Measurements from ENCODE around the gene TMEM127.

Gene TMEM127

GRCh38 chr2:96240341-96241038 is 25.3 kb downstream of the TMEM127 start:
- DNase-seq (ENCODE audit: extremely low spot score) = no peak
- CTCF ChIA-PET = interaction anchor here (1.4 to 4.2 kb wide), 8 partner anchors 10 to 218 kb away, joined by 3 to 13 read pairs (median 8); partner anchors contain the start of gene STARD7
- POLR2A ChIA-PET = no interaction called here
- TF ChIP-seq, protein P1, sequence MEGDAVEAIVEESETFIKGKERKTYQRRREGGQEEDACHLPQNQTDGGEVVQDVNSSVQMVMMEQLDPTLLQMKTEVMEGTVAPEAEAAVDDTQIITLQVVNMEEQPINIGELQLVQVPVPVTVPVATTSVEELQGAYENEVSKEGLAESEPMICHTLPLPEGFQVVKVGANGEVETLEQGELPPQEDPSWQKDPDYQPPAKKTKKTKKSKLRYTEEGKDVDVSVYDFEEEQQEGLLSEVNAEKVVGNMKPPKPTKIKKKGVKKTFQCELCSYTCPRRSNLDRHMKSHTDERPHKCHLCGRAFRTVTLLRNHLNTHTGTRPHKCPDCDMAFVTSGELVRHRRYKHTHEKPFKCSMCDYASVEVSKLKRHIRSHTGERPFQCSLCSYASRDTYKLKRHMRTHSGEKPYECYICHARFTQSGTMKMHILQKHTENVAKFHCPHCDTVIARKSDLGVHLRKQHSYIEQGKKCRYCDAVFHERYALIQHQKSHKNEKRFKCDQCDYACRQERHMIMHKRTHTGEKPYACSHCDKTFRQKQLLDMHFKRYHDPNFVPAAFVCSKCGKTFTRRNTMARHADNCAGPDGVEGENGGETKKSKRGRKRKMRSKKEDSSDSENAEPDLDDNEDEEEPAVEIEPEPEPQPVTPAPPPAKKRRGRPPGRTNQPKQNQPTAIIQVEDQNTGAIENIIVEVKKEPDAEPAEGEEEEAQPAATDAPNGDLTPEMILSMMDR (IDR thresholded peaks at IDR 0.05; ENCODE audit: control extremely low read depth, extremely low read depth, low read depth, missing control alignments) = no peak

DNA sequence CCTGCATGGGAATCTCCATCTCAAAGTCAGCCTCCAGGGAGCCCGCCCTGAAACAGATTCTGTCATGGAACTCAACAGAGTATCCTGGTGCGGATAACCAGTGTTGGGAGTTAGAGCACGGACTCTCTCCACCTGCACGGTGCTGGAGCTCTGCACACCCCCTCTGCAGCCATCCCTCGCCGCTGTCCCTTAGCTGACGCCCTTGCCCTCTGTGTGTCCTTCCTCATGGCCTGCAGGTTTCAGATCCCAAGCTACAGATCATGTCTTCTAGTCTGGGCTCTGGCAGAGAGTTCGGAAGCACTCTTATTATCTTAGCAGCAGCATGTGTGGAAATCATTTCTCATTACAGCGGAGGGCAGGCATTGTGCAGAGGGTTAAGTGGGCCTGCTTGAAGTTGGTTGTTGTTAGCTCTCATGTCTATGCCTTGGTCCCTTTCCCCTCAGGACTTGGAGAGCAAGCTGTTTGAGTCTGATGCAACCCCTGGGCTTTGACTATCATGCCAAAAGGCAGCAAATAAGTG is 26.0 kb downstream of the TMEM127 start:
- TF ChIP-seq, protein P1 (IDR thresholded peaks at IDR 0.05; ENCODE audit: control extremely low read depth, extremely low read depth, low read depth, missing control alignments) = no peak
- DNase-seq (ENCODE audit: extremely low spot score) = no peak
- ChIA-PET POLR2A (no interaction called here), CTCF (interaction anchor here (0.7 to 4.2 kb wide), 9 partner anchors 9 to 217 kb away, joined by 3 to 13 read pairs (median 7); partner anchors contain the start of gene STARD7)

DNA sequence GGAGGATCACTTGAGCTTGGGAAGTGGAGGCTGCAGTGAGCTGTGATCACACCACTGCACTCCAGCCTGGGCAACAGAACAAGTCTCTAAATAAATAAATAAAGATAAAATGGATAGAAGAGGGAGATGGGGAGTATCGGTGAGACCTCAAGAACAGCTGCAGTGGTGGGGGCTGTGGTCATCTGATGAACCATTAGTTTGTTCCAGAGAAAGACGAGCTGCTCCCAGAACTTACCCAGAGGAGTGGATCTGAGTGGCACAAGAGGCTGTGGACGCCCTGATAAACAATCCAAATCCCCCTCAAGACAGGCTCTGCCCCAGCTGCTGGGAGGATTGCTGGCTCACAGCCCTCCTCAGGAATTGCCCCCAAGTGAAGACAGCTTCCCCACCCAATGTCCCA is 26.7 kb downstream of the TMEM127 start:
- ChIA-PET POLR2A (interaction anchor here (0.7 kb wide), 1 partner anchor 31 kb away, joined by 4 read pairs; the partner anchor contains the start of gene STARD7), CTCF (interaction anchor here (0.7 to 4.2 kb wide), 6 partner anchors 8 to 96 kb away, joined by 3 to 13 read pairs (median 7); partner anchors contain the start of gene STARD7)
- DNase-seq (ENCODE audit: extremely low spot score) = no peak
- TF ChIP-seq, protein P1 (IDR thresholded peaks at IDR 0.05; ENCODE audit: control extremely low read depth, extremely low read depth, low read depth, missing control alignments) = no peak

DNA sequence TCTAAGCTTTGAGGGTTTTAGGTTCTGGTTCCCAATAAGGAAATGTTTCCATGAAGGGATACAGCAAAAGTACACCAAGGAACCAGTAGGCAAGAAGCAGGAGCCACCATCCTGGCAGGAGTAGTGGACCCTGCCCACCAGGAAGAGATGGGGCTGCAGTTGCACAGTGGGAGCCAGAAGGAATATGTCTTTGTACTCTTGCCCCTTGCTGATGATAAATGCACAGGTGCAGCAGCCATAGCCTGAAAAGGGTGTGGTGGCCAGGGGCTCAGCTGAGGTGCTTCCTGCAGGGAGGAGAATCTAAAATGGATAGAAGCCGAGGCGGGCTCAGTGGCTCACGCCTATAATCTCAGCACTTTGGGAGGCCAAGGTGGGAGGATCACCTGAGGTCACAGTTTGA is 27.5 kb downstream of the TMEM127 start:
- CTCF ChIA-PET = interaction anchor here (1.2 to 4.2 kb wide), 3 partner anchors 30 to 63 kb away, joined by 4 to 13 read pairs (median 5); partner anchors contain the start of gene STARD7

DNA sequence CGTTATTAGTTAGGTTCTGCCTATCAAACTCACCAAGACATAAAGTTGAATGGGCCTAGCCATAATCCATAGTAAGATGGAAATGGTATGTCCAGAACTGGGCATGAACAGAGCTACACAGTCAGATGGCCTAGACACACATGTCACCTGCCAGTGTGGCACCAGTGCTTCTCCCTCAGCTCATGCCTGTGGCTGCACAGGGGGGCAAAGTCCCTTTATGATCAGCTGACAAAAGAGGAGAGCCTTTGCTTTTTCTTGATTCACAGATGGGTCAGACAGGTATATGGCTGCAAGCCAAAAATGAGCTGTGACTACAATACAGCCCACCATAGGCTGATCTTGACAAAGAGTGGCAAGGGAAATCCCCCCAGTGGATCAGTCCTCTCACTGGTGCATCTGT is 28.9 kb downstream of the TMEM127 start:
- no peak for DNase-seq (ENCODE audit: extremely low spot score)
- CTCF ChIA-PET = interaction anchor here (0.9 to 4.2 kb wide), 9 partner anchors 10 to 98 kb away, joined by 3 to 13 read pairs (median 4); partner anchors contain the start of genes ASTL and STARD7
- TF ChIP-seq, protein P1 (IDR thresholded peaks at IDR 0.05; ENCODE audit: control extremely low read depth, extremely low read depth, low read depth, missing control alignments) = no peak
- POLR2A ChIA-PET = no interaction called here

More for the DNA sequence above, 27.5 kb downstream of the TMEM127 start:
- POLR2A ChIA-PET = no interaction called here
- DNase-seq (ENCODE audit: extremely low spot score) = no peak
- TF ChIP-seq, protein P1 (IDR thresholded peaks at IDR 0.05; ENCODE audit: control extremely low read depth, extremely low read depth, low read depth, missing control alignments) = no peak

GRCh38 chr2:96233880-96234316 is 31.9 kb downstream of the TMEM127 start:
- TF ChIP-seq, protein P1 (IDR thresholded peaks at IDR 0.05; ENCODE audit: control extremely low read depth, extremely low read depth, low read depth, missing control alignments) = peak; percentile 45
- DNase-seq (ENCODE audit: extremely low spot score) = peak; percentile 70
- POLR2A ChIA-PET = interaction anchor here (0.5 to 1.8 kb wide), 4 partner anchors 9 to 95 kb away, joined by 3 to 7 read pairs (median 4); partner anchors contain the start of gene STARD7
- CTCF ChIA-PET = interaction anchor here (0.9 to 4.0 kb wide), 19 partner anchors 9 to 275 kb away, joined by 3 to 25 read pairs (median 7); partner anchors contain the start of genes ASTL and STARD7
